ENCODE results near the gene MIOS.
A peak's percentile ranks its signal among the peaks of the same experiment; 100 is the strongest.

MIOS gene

DNA sequence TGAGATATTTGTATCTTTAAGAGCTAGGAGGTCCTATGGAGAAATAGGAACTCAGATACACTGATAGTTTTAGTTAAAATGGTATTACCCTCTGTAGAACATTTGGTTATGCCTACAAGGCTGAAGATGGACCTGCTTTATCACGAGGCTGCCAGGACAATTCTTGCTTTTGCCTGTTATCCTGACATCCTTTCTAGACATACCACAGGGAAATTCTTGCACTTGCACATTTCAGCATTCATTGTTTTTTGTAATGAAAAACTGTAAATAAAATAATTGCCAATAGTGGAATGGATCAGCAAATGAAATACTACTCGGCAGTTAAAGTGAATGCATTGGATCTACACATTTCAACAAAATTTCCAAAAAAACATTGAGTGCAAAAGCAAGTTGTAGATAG lies 40.7 kb upstream of the MIOS start:
- TF ChIP-seq, protein P1, sequence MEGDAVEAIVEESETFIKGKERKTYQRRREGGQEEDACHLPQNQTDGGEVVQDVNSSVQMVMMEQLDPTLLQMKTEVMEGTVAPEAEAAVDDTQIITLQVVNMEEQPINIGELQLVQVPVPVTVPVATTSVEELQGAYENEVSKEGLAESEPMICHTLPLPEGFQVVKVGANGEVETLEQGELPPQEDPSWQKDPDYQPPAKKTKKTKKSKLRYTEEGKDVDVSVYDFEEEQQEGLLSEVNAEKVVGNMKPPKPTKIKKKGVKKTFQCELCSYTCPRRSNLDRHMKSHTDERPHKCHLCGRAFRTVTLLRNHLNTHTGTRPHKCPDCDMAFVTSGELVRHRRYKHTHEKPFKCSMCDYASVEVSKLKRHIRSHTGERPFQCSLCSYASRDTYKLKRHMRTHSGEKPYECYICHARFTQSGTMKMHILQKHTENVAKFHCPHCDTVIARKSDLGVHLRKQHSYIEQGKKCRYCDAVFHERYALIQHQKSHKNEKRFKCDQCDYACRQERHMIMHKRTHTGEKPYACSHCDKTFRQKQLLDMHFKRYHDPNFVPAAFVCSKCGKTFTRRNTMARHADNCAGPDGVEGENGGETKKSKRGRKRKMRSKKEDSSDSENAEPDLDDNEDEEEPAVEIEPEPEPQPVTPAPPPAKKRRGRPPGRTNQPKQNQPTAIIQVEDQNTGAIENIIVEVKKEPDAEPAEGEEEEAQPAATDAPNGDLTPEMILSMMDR (conservative IDR thresholded peaks at IDR 0.05), result no peak
- H3K27ac ChIP-seq, result no peak overlapping the region

DNA sequence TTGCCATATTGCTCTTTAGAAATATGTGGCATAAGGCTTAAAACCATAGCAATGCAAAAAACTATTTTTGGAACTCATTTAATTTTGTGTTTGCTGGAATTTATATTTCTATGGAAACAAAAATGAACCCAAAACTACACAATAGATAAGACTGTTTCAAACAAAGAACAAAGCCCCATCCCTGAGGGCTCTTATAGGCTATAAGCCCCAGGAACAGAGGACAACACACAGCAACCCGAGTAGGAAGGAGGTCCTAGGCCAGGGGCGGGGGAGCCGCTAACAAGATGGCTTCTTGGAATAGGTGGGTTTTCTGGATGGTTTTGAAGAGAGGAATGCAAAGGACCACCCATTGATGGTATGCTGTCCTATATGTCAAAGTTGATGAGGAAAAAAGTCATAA lies 39.6 kb upstream of the MIOS start:
- TF ChIP-seq, protein P1 (conservative IDR thresholded peaks at IDR 0.05), result no peak
- H3K27ac ChIP-seq, result no peak overlapping the region

- TF ChIP-seq, protein P1 (conservative IDR thresholded peaks at IDR 0.05), result no peak
Observed at GRCh38 chr7:7529328-7529727, 37.4 kb upstream of the MIOS start.

DNA sequence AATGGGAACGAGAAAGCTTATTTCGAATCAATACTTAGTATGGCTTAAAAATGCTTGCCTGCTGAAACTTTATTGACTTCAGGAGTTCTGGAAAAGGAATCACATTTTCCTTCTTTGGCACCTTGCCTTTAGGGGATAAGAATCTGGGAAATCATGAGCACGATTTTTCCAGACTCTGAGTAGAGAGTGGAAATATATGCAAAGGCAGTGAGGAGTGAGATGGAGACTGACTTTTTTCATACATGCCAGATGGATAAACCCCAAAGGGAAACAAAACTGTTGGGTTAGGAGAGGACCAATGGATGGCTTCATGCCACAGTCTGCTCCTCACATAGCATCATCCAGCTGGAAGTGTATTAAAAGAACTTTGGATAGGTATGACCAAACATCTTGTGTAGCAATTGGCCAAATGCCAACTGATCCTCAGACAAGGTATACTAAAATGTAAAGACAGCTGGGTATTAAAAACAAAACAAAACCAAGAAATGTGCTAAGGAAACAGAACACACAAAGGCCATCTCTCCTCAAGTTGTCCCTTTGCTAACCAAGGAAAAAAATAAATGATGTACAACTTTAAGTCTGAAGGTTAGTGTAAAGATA lies 32.8 kb upstream of the MIOS start:
- TF ChIP-seq, protein P1 (conservative IDR thresholded peaks at IDR 0.05), result no peak
- no peak overlapping the region for H3K27ac ChIP-seq

More at GRCh38 chr7:7529328-7529727, 37.4 kb upstream of the MIOS start:
- H3K27ac ChIP-seq, result peak overlapping the region; percentile 86

DNA sequence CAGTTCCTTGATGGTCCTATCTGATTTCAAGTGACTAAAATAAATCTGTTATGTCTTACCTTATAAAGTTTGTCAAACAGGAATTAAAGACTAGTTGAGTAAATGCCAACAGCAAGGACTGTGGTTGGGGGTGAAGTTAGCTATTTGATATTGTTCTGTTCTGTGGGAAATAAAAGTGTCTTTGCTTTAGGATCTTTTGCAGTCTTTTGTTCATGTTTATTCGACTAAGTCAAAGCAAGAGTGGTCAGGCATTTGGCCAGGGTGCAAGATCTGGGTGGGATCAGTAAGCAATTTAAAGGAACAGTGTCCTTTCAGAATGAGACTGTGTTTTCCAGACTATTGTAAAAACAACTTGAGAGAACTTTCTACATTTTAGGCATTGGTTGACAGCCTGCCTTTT lies 31.0 kb upstream of the MIOS start, which contains the start of gene COL28A1:
COL28A1 (minus strand) TSS at position 183 of the 400 bp plus-strand sequence. CDS start 2,998 bp downstream, outside the sequence.
- no peak within 1 kb of the TSS for H3K27ac ChIP-seq
- TF ChIP-seq, protein P1 (conservative IDR thresholded peaks at IDR 0.05), result no peak

DNA sequence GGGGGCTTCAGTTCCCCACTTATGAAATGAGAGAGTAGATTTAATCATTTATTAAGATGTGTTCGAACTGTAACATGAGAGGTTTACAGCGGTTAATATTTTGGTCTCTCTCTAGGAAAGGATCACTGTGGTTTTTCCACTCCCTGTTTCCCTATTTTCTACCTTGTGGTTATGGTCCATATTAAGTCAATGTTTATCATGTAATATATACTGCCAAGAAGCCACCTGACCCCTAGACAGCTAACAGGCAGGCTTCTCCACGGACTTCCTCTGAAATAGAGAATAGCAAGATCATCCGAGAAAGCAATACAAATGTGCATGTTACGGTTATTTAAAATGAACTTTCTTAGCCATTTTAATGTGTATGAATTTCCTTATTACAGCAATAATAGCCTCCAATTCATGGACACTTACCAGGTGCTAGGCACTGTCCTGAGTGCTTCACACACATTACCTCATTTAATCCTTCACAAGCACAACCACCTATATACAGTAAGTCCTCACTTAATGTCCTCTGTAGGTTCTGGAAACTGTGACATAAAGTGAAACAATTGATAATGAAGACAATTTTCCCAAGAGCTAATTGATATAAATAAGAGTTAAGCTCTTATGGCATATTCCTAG lies 30.2 kb upstream of the MIOS start:
- TF ChIP-seq, protein P1 (conservative IDR thresholded peaks at IDR 0.05), result no peak
- H3K27ac ChIP-seq, result no peak overlapping the region

GRCh38 chr7:7537711-7538110 lies 29.0 kb upstream of the MIOS start:
- TF ChIP-seq, protein P1 (conservative IDR thresholded peaks at IDR 0.05), result no peak
- no peak overlapping the region for H3K27ac ChIP-seq

Measured in VCaP (cell line).